Posterior cingulate gyrus (tissue), 11 donors: ENCODE results near the gene PDE9A.
"Not testable (repeated sequence)": the region's sequence is repeated elsewhere in the genome, so short reads cannot be mapped to it uniquely, and the experiment has no call there.

Source experiments
- DNase-seq, 10 donors: peaks; one replicate each; pipeline versions ENCODE4 v3.0.0 to v3.0.0-alpha.2; 2020 to 2021; ENCODE audit warnings: mixed read lengths in 3 of 10
- intact Hi-C: fragments of 100-400 bp; cut with DNase I; formaldehyde crosslinking; loops from one replicate; pipeline ENCODE4 v1.15.1; 2023

PDE9A gene

GRCh38 chr21:42807293-42807895, 154.0 kb downstream of the PDE9A start:
- intact Hi-C loops, DNase-seq: not testable (repeated sequence)

- intact Hi-C loops, result no loop called here
- no peak for DNase-seq
These were observed 154.7 kb downstream of the PDE9A start for GRCh38 chr21:42807938-42808613.

GRCh38 chr21:42809171-42809570, 155.8 kb downstream of the PDE9A start:
- DNase-seq, result no peak
- intact Hi-C loops, result no loop called here

GRCh38 chr21:42809577-42810475, 156.4 kb downstream of the PDE9A start:
- intact Hi-C loops, result no loop called here
- no peak for DNase-seq

- DNase-seq, result no peak
- intact Hi-C loops, result no loop called here
These were observed 158.5 kb downstream of the PDE9A start for GRCh38 chr21:42811960-42812359.

- DNase-seq, intact Hi-C loops: not testable (repeated sequence)
These were observed 159.3 kb downstream of the PDE9A start for GRCh38 chr21:42812528-42813241.

- no peak for DNase-seq
- intact Hi-C loops, result loop anchor here (5.0 kb wide), 1 partner anchor 223 kb away; no protein-coding TSS in a partner anchor
These were observed 161.8 kb downstream of the PDE9A start for GRCh38 chr21:42815217-42815616.

- peak in 6 of 10 donors; percentile 41 to 93 (median 50) for DNase-seq
- intact Hi-C loops, result loop anchor here (5.0 kb wide), 1 partner anchor 226 kb away; no protein-coding TSS in a partner anchor
These were observed 164.9 kb downstream of the PDE9A start for GRCh38 chr21:42818328-42818749.

- intact Hi-C loops, result loop anchor here (5.0 kb wide), 1 partner anchor 228 kb away; no protein-coding TSS in a partner anchor
- DNase-seq, result no peak
These were observed 166.6 kb downstream of the PDE9A start for GRCh38 chr21:42819861-42820615.

GRCh38 chr21:42820616-42821465, 167.4 kb downstream of the PDE9A start:
- intact Hi-C loops, result no loop called here
- DNase-seq, result no peak
